Neural progenitor cell (in vitro differentiated cells): ENCODE data around the gene SIRPA.

Experiments used
- CTCF ChIP-seq: fragments of 200-600 bp; sonication (generic); IDR thresholded peaks from 2 replicates; pipeline ENCODE4 v1.5.1; 2017; ENCODE audit warnings: antibody characterized with exemption, mild to moderate bottlenecking
- EZH2phosphoT487 ChIP-seq: fragments of 200-600 bp; sonication (generic); IDR thresholded peaks from 2 replicates; pipeline ENCODE4 v1.6.1; 2017; ENCODE audit warnings: antibody characterized with exemption

GRCh38 chr20:1894471-1894950, 696 bp upstream of the SIRPA start:
- TF ChIP-seq CTCF = no peak
- TF ChIP-seq EZH2phosphoT487 = no peak
